Measurements from ENCODE around the gene ADAMTSL5.
"Not testable (repeated sequence)": the region's sequence is repeated elsewhere in the genome, so short reads cannot be mapped to it uniquely, and the experiment has no call there.

ADAMTSL5 gene

DNA sequence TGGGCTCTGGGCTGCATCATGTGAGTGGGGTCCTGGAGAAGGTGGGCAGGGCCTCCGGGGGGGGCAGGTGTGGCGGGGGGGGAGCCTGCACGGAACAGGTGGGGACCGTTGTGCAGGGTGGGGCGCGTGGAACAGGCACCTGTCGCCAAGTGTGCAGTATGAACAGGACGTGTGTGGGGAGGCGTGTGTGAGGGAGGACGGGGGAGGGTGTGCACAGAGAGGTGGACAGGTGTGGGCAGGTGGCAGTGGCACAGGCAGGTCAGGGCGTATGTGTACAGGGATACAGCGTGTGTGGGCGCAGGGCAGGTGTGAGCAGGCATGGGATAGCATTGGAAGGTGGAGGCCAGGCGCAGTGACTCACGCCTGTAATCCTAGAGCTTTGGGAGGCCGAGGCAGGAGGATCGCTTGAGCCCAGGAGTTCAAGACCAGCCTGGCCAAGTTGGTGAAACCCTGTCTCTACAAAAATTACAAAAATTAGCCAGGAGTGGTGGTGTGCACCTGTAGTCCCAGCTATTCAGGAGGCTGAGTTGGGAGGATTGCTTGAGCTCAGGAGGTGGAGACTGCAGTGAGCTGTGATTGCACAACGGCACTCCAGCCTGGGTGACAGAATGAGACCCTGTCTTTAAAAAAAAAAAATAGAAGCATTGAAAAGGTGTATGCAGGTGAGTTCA, 14.3 kb upstream of the ADAMTSL5 start:
- in situ Hi-C loops (cut with HindIII; ENCODE audit: low pct_unique_long_range_greater_than_20kb, low sequenced_read_pairs) = no loop called here
- no peak for DNase-seq (ENCODE audit: low read depth in 1 of 2, low spot score in 1 of 2)
- no peak for TF ChIP-seq JUND (IDR thresholded peaks at IDR 0.05; ENCODE audit: low read depth)

GRCh38 chr19:1526066-1526778, 13.4 kb upstream of the ADAMTSL5 start:
- in situ Hi-C loops (cut with HindIII; ENCODE audit: low pct_unique_long_range_greater_than_20kb, low sequenced_read_pairs) = no loop called here
- TF ChIP-seq JUND (IDR thresholded peaks at IDR 0.05; ENCODE audit: low read depth) = no peak
- DNase-seq (ENCODE audit: low read depth in 1 of 2, low spot score in 1 of 2) = no peak

GRCh38 chr19:1525343-1525742, 12.5 kb upstream of the ADAMTSL5 start:
- in situ Hi-C loops (cut with HindIII; ENCODE audit: low pct_unique_long_range_greater_than_20kb, low sequenced_read_pairs) = no loop called here
- TF ChIP-seq JUND (IDR thresholded peaks at IDR 0.05; ENCODE audit: low read depth) = no peak
- no peak for DNase-seq (ENCODE audit: low read depth in 1 of 2, low spot score in 1 of 2)

DNA sequence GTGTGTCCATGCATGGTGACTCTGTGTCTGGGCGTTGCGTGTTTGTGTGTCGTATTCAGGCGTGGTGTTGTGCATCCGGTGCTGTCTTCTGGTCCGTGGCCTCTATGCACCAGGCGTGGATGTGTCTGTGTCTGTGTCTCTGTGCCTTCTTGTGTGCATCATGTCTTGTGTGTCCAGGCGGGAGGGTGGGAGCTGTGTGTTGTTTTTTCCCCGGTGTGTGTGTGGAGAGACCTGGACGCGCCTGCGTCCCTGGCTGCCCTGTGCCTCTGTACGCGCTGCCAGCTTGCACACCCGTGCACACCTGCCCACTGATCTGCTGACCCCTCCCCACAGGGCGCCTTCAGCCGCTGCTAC, 12.1 kb upstream of the ADAMTSL5 start:
- TF ChIP-seq JUND (IDR thresholded peaks at IDR 0.05; ENCODE audit: low read depth) = no peak
- in situ Hi-C loops (cut with HindIII; ENCODE audit: low pct_unique_long_range_greater_than_20kb, low sequenced_read_pairs) = no loop called here
- no peak for DNase-seq (ENCODE audit: low read depth in 1 of 2, low spot score in 1 of 2)

DNA sequence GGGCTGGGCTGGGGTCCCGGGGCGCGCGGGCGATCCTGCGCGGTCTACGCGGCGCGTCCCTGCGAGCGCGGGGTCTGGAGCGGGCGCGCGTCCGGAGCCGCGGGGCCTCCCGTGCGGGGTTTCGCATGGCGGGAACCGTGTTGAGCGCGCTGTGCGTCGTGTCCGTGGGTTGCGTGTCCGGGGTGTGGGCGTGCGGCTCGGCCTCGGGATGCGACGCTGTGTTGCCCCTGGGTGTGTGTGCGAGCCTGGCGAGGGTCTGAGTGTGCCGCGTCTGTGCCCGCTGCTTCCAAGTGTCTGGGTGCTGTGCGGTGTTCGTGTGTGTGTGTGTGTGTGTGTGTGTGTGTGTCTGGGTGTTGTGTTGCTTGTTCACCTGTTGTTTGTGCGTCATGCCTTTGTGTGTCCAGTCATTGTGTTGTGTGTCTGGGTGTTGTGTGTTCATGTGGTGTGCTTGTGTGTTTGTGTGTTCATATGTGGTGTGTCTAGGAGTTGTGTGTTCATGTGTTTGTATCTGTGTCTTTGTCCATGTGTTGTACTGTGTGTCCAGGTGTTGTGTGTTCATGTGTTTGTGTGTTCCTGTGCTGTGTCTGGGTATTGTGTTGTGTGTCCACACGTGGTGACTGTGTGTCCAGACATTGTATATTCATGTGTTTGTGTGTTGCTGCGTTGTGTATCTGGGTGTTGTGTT, 11.6 kb upstream of the ADAMTSL5 start:
- TF ChIP-seq JUND (IDR thresholded peaks at IDR 0.05; ENCODE audit: low read depth) = no peak
- in situ Hi-C loops (cut with HindIII; ENCODE audit: low pct_unique_long_range_greater_than_20kb, low sequenced_read_pairs) = no loop called here
- no peak for DNase-seq (ENCODE audit: low read depth in 1 of 2, low spot score in 1 of 2)

- in situ Hi-C loops (cut with HindIII; ENCODE audit: low pct_unique_long_range_greater_than_20kb, low sequenced_read_pairs) = no loop called here
- DNase-seq (ENCODE audit: low read depth in 1 of 2, low spot score in 1 of 2) = no peak
- TF ChIP-seq JUND (IDR thresholded peaks at IDR 0.05; ENCODE audit: low read depth) = no peak
Measured at GRCh38 chr19:1523412-1524286, 10.8 kb upstream of the ADAMTSL5 start, which contains the start of gene PLK5. Gene PLK5 (plus strand): TSS chr19:1524077. CDS start chr19:1526997, 2,920 bp downstream.

- TF ChIP-seq JUND (IDR thresholded peaks at IDR 0.05; ENCODE audit: low read depth) = no peak
- in situ Hi-C loops (cut with HindIII; ENCODE audit: low pct_unique_long_range_greater_than_20kb, low sequenced_read_pairs) = no loop called here
- DNase-seq (ENCODE audit: low read depth in 1 of 2, low spot score in 1 of 2) = no peak
Measured at GRCh38 chr19:1522838-1523237, 10.0 kb upstream of the ADAMTSL5 start.

- DNase-seq (ENCODE audit: low read depth in 1 of 2, low spot score in 1 of 2) = no peak
- in situ Hi-C loops (cut with HindIII; ENCODE audit: low pct_unique_long_range_greater_than_20kb, low sequenced_read_pairs) = no loop called here
Measured at GRCh38 chr19:1522061-1522460, 9.2 kb upstream of the ADAMTSL5 start.

GRCh38 chr19:1521636-1522035, 8.8 kb upstream of the ADAMTSL5 start:
- TF ChIP-seq JUND (IDR thresholded peaks at IDR 0.05; ENCODE audit: low read depth) = no peak
- no peak for DNase-seq (ENCODE audit: low read depth in 1 of 2, low spot score in 1 of 2)
- in situ Hi-C loops (cut with HindIII; ENCODE audit: low pct_unique_long_range_greater_than_20kb, low sequenced_read_pairs) = no loop called here

More at GRCh38 chr19:1522061-1522460, 9.2 kb upstream of the ADAMTSL5 start:
- TF ChIP-seq JUND (IDR thresholded peaks at IDR 0.05; ENCODE audit: low read depth) = no peak

- DNase-seq (ENCODE audit: low read depth in 1 of 2, low spot score in 1 of 2) = no peak
- no peak for TF ChIP-seq JUND (IDR thresholded peaks at IDR 0.05; ENCODE audit: low read depth)
- in situ Hi-C loops (cut with HindIII; ENCODE audit: low pct_unique_long_range_greater_than_20kb, low sequenced_read_pairs) = no loop called here
Measured at GRCh38 chr19:1520203-1520780, 7.5 kb upstream of the ADAMTSL5 start.

DNA sequence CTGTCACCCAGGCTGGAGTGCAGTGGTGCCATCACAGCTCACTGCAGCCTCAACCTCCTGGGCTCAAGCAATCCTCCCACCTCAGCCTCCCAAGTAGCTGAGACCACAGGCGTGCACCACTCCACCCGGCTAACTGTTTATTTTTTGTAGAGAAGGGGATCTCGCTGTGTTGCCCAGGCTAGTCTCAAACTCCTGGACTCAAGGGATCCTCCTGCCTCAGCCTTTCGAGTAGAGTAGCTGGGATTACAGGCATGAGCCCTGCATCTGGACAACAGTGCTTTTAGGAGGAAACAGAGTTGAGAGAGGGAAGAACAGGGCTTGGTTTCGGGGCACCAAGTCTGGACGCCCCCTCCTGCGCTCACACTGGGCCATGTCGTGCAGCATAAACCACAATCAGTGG, 7.0 kb upstream of the ADAMTSL5 start:
- DNase-seq (ENCODE audit: low read depth in 1 of 2, low spot score in 1 of 2); in situ Hi-C loops (cut with HindIII; ENCODE audit: low pct_unique_long_range_greater_than_20kb, low sequenced_read_pairs): not testable (repeated sequence)

- DNase-seq (ENCODE audit: low read depth in 1 of 2, low spot score in 1 of 2) = no peak
- no peak for TF ChIP-seq JUND (IDR thresholded peaks at IDR 0.05; ENCODE audit: low read depth)
Measured at GRCh38 chr19:1518471-1518870, 5.7 kb upstream of the ADAMTSL5 start.

More at GRCh38 chr19:1518471-1518870, 5.7 kb upstream of the ADAMTSL5 start:
- in situ Hi-C loops (cut with HindIII; ENCODE audit: low pct_unique_long_range_greater_than_20kb, low sequenced_read_pairs) = no loop called here

All from T47D (cell line).